ENCODE measurements around the gene C8A. TPM values are rescaled to one million over a fixed set of nuclear protein-coding genes. Genes with fewer than 3 reads are reported as not detected.
A peak's percentile ranks its signal among the peaks of the same experiment; 100 is the strongest.

The C8A gene
- total RNA-seq, 6 donors from 2014 or later, result 0.09 TPM; not detected in 5

- Histone ChIP-seq H3K27me3 (no peaks in the 10 kb centered on the region), H3K4me3 (no peak overlapping the region), H3K4me1 (peaks cover 0 to 3% (median 0%) of the 10 kb centered on the region in 4 donors), H3K27ac (no peak overlapping the region), H3K9me3 (no peaks in the 10 kb centered on the region), H3K36me3 (no peaks in the 10 kb centered on the region)
- DNase-seq, result no peak
- TF ChIP-seq POLR2AphosphoS5 (IDR thresholded peaks at IDR 0.05) (no peak), EP300 (IDR thresholded peaks at IDR 0.05) (no peak), POLR2A (IDR thresholded peaks at IDR 0.05) (no peak), CTCF (IDR thresholded peaks at IDR 0.05) (no peak)
- 63 to 65% methylated on average over 2 of the region's 2 CpGs for WGBS, 2 donors
- ATAC-seq (ENCODE audit: low FRiP score in 2 of 2), result no peak
Measured at GRCh38 chr1:56904663-56905397, 50.2 kb downstream of the C8A start.

GRCh38 chr1:56905667-56906066 lies 51.1 kb downstream of the C8A start:
- Histone ChIP-seq H3K4me3 (no peak overlapping the region), H3K9me3 (no peaks in the 10 kb centered on the region), H3K27me3 (no peaks in the 10 kb centered on the region), H3K4me1 (peaks cover 0 to 3% (median 0%) of the 10 kb centered on the region in 4 donors), H3K36me3 (no peaks in the 10 kb centered on the region), H3K27ac (no peak overlapping the region)
- TF ChIP-seq CTCF (IDR thresholded peaks at IDR 0.05) (no peak), POLR2AphosphoS5 (IDR thresholded peaks at IDR 0.05) (no peak), EP300 (IDR thresholded peaks at IDR 0.05) (no peak), POLR2A (IDR thresholded peaks at IDR 0.05) (no peak)
- DNase-seq (no peak), ATAC-seq (ENCODE audit: low FRiP score in 2 of 2) (no peak)
- 73 to 78% methylated on average over 3 of the region's 3 CpGs for WGBS, 2 donors

GRCh38 chr1:56908619-56909221 lies 54.1 kb downstream of the C8A start:
- H3K36me3 ChIP-seq, result no peaks in the 10 kb centered on the region
- no peak overlapping the region for H3K27ac ChIP-seq
- no peak for TF ChIP-seq POLR2A (IDR thresholded peaks at IDR 0.05)
- TF ChIP-seq POLR2AphosphoS5 (IDR thresholded peaks at IDR 0.05), result no peak
- no peak for TF ChIP-seq CTCF (IDR thresholded peaks at IDR 0.05)
- TF ChIP-seq EP300 (IDR thresholded peaks at IDR 0.05), result no peak
- WGBS, 2 donors, result 58 to 75% methylated on average over 1 of the region's 1 CpG
- no peak for ATAC-seq (ENCODE audit: low FRiP score in 2 of 2)
- no peaks in the 10 kb centered on the region for H3K4me1 ChIP-seq
- no peak overlapping the region for H3K4me3 ChIP-seq
- no peaks in the 10 kb centered on the region for H3K9me3 ChIP-seq
- H3K27me3 ChIP-seq, result no peaks in the 10 kb centered on the region
- DNase-seq, result no peak

- Histone ChIP-seq H3K9me3 (no peaks in the 10 kb centered on the region), H3K27me3 (no peaks in the 10 kb centered on the region), H3K4me1 (no peaks in the 10 kb centered on the region), H3K36me3 (no peaks in the 10 kb centered on the region), H3K4me3 (no peak overlapping the region), H3K27ac (no peak overlapping the region)
- TF ChIP-seq CTCF (IDR thresholded peaks at IDR 0.05) (no peak), POLR2AphosphoS5 (IDR thresholded peaks at IDR 0.05) (no peak), EP300 (IDR thresholded peaks at IDR 0.05) (no peak), POLR2A (IDR thresholded peaks at IDR 0.05) (no peak)
- 58 to 74% methylated on average over 3 to 4 of the region's 4 CpGs for WGBS, 2 donors
- peak in 1 of 2 donors; percentile 61 for ATAC-seq (ENCODE audit: low FRiP score in 2 of 2)
- DNase-seq, result peak in 1 of 2 donors; percentile 40
Measured at GRCh38 chr1:56910441-56910985, 55.9 kb downstream of the C8A start.
